ENCODE results near the gene ATXN7.

DNA sequence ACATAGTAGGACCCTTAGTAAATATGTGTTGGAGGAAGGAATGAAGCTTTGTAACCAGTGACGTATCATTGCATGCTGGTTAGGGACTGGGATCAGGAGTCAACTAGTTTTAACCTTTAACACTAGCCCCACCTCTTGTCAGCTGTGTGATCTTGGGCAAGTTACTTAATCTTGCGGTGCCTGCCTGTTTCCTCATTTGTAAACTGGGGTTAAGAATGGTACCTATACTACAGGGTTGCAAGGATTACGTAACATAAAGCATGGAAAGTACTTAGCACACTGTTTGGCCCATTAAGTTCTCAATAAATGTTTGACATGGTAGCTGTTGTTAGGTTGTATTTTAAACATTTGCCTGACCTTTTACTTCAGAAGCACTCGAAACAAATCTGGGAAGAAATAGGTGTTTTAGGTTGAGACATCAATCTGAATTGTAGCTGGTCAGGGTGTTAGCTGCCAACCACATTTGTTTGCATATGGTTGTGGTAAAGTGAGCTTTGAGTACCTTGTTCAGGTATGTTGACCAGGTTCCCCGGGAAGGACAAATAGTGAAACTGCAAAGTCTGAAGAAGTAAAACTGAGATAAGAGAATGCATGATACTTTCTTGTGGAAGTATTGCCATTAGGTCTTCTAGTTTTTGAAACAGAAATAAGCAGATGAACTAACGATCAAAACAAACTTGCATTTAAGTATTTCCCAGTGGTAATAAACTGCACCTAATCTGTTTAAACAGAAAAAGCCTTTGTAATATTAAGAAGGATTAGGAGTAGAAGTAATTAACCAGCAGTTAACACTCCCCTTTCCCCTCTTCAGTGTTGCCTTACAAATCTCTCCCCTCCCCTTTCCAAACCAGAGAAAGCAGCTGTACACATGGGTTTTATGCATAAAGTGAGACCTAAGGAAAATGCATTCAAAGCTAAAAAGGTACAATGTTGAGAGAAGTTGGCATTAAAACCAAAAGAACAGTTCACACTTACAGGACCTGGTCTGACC, 74.3 kb downstream of the ATXN7 start:
- TF ChIP-seq CTCF (IDR thresholded peaks at IDR 0.05) = no peak
- TF ChIP-seq POLR2A (IDR thresholded peaks at IDR 0.05; ENCODE audit: low read depth) = no peak

Data from esophagus muscularis mucosa (tissue), 3 donors.